GM18499 (cell line): ENCODE data around the gene WDFY4.

Experiments
- ATAC-seq: cut with Tn5 transposase; IDR thresholded peaks from one replicate; pipeline ENCODE4 v1.9.1; 2021; ENCODE audit warnings: moderate number of reproducible peaks; ENCODE audit not compliant: insufficient read depth, unreplicated experiment

The WDFY4 gene

DNA sequence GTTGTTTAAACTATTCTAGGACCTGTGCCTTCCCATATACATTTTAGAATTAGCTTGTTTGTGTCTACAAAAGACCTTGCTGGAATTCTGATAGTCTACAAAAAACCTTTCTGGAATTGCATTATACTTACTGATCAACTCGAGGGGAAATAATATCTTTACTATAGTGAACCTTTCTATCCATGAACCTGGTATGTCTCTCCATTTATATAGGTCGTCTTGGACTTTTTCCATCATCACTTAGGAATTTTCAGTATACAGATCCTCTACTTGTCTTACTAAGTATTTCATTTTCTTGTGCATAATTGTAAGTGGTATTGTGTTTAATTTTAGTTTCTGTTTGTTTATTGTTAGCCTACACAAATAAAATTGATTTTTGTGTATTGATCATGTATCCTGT lies 101.1 kb downstream of the WDFY4 start:
- no peak for ATAC-seq

- no peak for ATAC-seq
Measured at GRCh38 chr10:48786606-48787282, 102.1 kb downstream of the WDFY4 start.

GRCh38 chr10:48788554-48788953 lies 103.9 kb downstream of the WDFY4 start:
- no peak for ATAC-seq

DNA sequence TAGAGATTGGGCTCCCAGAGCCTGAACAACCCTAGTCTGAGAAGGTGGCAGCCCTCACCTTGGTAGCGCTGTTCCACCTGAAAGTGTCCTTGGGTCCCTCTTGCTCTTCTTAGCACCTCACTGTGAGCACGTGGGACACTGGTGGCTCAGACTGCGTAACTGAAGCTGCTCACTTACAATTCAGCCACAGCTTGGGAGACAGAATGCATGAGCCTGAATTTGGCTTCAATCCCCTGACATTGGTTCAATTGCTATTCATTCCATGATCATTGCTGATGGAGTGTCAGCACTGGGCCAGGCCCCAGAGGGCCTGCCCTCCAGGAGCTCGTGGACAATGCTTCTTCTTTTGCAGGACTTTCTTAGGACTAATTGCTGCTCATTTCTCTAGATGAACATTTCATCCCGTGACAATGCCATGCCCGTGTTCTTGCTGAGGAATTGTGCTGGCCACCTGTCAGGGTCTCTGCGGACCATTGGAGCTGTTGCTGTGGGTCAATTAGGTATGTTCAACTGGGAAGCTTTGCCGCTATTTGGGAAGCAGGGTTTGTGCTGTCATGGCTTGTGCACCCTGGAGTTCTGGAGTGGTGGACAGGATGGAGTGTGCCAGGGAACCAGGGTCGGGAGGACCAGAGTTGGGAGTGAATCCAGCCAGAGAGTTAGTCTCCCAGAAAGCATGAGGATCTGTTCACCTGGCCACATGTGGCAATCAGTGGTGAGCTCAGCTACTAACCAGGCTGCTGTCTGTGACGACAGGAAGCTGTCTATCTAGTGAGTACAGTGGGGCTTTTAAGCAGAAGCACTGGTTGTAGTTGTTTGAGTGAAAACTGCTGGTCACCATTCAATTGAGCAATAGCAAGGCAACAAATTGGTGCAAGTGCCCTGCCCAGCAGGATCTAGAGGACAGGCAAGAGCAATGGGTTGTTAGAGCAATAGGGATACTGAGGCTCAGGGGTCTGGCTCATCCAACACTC lies 105.1 kb downstream of the WDFY4 start:
- ATAC-seq: no peak

DNA sequence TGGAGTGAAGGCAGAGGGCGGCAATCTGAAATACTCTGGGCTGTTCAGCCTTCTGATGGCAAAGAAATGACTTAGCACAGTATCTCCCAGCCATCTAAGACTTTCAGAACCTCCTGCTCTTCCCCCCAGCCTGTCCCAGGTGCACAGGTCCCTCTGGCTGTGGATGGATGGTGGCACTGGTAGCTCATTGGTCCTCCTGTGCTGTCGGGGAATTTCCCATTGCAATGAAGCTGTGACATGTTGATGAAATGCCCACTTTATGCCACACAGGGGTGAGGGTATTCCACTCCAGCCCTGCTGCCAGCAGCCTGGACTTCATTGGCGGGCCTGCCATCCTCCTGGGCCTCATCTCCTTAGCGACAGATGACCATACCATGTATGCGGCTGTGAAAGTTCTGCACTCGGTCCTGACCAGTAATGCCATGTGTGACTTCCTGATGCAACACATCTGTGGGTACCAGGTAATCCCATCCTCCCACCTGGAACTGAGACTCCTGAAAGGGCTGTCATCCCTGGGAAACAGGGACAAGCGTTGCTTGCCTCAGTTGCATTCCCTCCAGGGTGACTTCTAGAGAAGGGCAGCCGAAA lies 105.9 kb downstream of the WDFY4 start:
- ATAC-seq: no peak

- no peak for ATAC-seq
Measured at GRCh38 chr10:48791267-48791928, 106.7 kb downstream of the WDFY4 start.

- no peak for ATAC-seq
Measured at GRCh38 chr10:48792121-48792520, 107.4 kb downstream of the WDFY4 start.

DNA sequence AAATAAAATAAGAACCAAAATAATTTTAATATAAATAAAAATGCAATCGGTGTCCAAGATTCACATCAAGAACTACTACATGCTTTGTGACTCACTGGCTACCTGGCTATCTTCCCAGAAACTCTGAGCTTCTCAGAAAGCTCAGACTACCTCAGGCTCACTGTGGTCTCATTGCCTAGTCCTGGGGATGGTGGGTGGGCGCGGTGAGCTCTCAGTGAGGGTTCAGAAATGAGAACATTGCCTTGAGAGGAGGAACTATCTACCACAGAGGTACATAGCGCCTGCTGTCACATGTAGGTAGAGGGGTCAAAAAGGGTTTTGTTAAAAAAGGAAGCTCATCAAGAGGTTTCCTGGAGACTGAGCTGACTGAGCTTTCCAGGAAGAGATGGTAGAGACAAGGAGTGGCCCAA lies 108.0 kb downstream of the WDFY4 start:
- no peak for ATAC-seq

- no peak for ATAC-seq
Measured at GRCh38 chr10:48794074-48794473, 109.4 kb downstream of the WDFY4 start.

GRCh38 chr10:48796713-48797245 lies 112.1 kb downstream of the WDFY4 start:
- no peak for ATAC-seq

GRCh38 chr10:48797830-48798229 lies 113.2 kb downstream of the WDFY4 start:
- ATAC-seq: no peak

DNA sequence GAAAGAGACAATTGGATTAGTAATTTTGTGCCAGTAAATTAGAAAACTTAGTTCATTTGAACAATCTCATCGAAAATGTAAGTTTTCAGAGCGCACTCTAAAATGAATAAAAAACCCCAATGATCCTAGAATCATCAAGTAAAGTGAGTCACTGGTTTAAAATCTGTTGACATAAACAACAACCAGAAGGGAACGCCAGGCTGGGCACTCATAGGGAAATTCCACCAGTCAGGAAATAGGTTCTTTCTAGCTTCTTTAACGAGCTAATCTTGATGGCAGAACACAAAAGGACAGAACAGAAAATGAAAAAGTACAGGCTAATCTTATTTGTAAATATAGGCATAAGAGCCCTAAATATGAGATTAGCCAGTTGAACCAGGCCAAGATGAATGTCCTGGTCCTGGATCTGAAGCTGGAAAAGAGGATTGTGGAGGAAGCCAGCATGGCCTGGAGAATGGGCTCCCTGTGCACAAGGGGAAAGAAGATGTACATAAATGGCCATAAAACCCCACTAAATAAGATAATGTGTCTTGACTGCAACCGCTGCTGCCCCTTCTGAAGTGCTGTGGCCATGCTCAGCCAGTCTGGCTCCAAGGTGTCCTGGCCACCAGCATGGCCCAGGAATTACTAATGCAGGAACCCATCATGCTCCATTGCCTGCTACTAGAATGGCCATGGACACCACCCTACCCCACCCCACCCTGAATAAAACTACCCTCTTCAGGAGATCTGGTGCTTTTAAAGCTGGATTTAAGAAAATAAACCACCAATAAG lies 114.0 kb downstream of the WDFY4 start:
- no peak for ATAC-seq

- no peak for ATAC-seq
Measured at GRCh38 chr10:48799341-48800006, 114.8 kb downstream of the WDFY4 start.

DNA sequence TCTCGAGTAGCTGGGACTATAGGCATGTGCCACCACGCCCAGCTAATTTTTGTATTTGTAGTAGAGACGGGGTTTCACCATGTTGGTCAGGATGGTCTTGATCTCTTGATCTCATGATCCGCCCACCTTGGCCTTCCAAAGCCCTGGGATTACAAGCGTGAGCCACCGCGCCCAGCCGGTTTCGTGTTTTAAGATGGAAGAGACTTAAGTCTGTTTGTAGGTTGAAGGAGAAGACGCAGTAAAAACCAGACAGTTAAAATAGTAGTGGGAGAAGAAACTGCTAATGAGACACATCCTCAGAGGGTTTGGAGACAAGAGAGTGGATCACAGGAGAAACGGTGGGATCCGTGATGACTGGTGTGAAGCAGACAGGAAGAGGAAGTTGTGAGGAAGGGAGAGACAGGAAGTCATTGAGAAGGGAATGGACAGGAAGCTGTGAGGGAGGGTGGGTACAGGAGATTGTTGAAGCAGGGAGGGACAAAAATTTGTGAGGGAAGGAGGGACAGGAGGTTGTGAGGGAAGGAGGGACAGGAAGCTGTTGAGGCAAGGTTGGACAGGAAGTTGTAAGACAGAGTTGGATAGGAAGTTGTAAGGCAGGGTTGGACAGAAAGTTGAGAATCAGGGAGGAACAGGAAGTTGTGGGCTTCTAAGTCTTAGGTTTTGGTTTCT lies 115.5 kb downstream of the WDFY4 start:
- no peak for ATAC-seq

GRCh38 chr10:48801001-48801421 lies 116.3 kb downstream of the WDFY4 start:
- ATAC-seq: no peak

GRCh38 chr10:48802611-48803071 lies 118.0 kb downstream of the WDFY4 start:
- peak; percentile 98 for ATAC-seq

DNA sequence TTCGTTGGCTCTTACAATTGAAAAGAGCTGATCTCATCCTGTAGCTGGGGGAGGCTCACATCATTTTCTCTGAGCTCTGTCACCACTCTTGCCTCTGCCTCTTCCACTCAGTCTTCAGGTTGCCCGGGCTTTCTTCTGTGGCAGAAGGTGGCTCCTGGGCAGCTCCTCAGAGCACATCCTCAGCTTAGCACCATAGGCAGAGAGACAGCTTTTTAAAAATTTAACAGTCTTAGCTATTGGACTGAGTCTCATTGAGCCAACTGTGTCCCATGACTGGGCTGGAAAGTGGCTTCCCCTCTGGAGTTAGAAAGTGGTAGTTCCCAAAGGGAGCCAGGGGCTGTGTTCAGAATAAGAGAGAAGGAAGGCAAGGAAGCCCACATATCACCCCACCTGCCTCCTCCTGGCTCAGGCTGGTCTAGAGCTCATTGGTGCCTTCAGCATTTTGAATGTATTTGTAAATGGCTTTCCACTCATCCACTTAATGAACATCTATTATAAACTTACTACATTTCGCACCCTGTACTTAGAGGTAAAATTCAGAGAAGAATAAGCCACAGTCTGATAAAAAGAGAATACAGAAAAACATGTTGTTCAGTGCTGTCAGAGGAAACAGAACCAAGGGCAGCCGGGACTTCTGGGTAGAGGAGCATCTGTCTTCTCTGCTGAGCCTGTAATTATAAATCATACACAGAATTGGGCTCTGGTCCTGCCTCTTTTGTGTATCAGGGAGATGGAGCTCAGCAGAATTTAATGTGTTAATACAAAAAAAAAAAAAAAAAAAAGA lies 119.3 kb downstream of the WDFY4 start:
- ATAC-seq: no peak

- no peak for ATAC-seq
Measured at GRCh38 chr10:48804740-48805182, 120.1 kb downstream of the WDFY4 start.
